ENCODE results near the gene LCN15.

Gene LCN15

GRCh38 chr9:136733611-136734010 lies 30.7 kb downstream of the LCN15 start:
- Mint-ChIP-seq H3K36me3 (ENCODE audit: low read depth) (no peaks in the 10 kb centered on the region), H3K9me3 (no peaks in the 10 kb centered on the region), H3K27me3 (no peaks in the 10 kb centered on the region), H3K4me3 (no peak overlapping the region), H3K4me1 (ENCODE audit: low read depth) (peaks cover 29% of the 10 kb centered on the region), H3K27ac (no peak overlapping the region)

DNA sequence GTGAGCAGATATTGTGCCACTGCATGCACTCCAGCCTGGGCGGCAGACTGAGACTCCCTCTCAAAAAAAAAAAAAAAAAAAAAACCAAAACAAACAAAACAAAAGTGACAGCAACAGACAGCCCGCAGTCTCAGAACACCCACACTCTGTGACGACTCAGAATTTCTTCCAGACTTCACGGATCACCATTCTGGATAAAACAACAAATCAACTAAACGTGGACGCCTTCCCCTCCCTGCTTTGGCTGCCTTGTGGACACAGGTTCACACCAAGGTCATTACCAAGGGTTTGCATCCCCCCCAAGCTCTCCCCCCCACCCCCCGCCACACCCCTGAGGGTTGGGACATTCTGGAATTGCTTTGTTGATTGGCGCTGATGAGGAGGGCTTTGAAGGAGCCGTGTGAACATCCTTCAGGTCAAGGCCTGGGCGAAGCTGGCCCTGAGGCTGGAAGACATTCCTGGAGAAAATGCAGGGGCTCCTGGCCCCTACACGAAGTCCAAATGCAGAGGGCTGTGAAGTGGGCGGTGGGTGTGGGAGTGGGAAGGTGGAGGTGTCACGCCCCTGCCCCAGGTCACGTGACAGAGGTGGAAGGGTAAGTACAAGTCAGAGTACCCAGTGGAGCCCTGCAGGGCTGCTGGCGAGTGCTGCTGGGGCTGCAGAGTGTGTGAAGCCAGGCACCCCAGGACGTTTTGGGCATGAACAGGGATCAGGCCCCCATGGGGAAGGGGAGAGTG lies 31.7 kb downstream of the LCN15 start:
- no peak overlapping the region for H3K4me3 Mint-ChIP-seq
- H3K27ac Mint-ChIP-seq, result no peak overlapping the region
- no peaks in the 10 kb centered on the region for H3K9me3 Mint-ChIP-seq
- peaks cover under 1% of the 10 kb centered on the region for H3K36me3 Mint-ChIP-seq (ENCODE audit: low read depth)
- H3K27me3 Mint-ChIP-seq, result no peaks in the 10 kb centered on the region
- peaks cover 25% of the 10 kb centered on the region for H3K4me1 Mint-ChIP-seq (ENCODE audit: low read depth)

DNA sequence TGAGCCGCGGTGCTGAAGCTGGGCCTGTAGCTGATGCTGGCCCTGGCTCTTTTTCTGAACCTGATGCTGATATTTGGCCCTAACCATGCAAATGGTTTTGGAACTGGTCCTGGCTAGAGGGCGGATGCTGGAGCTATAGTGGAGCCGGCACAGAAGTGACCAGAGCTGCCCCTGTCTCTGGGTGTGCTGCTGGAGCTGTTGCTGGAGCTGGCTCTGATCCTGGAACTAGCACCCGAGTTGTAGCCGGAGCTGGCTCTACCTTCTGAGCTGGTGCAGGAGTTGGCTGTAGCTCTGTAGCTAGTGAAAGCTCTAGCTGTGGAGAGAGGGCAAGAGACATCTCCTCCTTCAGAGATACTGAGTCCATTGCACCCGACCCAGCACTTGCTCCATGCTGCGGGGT lies 34.4 kb downstream of the LCN15 start:
- Mint-ChIP-seq H3K27ac (no peak overlapping the region), H3K4me3 (peak overlapping the region; percentile 70), H3K27me3 (no peaks in the 10 kb centered on the region), H3K4me1 (ENCODE audit: low read depth) (peaks cover 41% of the 10 kb centered on the region), H3K36me3 (ENCODE audit: low read depth) (peaks cover 25% of the 10 kb centered on the region), H3K9me3 (no peaks in the 10 kb centered on the region)

DNA sequence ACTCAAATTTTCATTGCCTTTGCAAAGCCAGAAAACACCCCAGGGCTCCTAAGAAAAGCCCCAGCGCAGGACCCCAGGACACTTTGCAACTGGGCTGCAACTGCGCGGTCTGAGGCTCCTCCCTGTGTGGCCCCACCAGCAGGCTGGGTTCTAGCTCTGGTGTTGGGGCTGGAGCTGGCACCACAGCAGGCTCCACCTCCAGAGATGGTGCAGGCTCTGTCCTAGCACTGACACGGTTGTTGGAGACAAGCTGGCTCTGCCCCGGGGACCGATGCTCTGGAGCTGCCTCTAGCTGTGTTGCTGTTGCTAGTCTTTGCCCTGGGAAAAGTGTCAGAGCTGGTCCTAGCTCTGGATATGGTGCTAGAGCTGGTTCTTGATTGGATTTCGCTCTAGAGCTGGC lies 35.2 kb downstream of the LCN15 start:
- Mint-ChIP-seq H3K4me1 (ENCODE audit: low read depth) (peaks cover 47% of the 10 kb centered on the region), H3K27ac (no peak overlapping the region)

DNA sequence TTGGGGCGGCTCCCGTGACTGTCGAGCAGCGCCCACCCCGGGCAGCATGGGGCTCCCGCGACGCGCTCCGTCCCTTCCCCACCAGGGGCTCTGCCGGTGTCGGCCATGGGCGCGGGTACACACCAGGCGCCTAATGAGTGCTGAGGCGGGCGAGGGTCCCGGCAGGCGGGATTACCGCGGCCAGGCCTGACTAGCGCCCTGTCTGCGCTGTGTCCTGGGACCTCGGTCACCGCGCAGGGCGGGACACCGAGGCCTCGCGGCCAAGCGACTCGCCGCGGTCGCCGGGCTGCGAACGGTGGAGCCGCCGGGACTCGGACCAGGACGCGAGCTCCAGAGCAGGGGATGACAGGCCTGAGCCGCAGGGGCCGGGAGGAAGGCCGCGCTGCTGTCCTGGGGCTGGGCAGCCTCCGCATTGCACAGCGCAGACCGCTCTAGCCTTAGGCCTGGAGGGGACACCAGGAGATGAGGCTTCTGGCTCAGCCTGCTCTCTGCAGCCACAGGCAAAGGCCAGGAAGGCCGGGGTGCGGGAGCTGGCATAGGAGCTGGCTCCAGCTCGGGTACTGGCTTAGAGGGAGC lies 35.7 kb downstream of the LCN15 start:
- H3K27ac Mint-ChIP-seq, result no peak overlapping the region
- peaks cover 37% of the 10 kb centered on the region for H3K36me3 Mint-ChIP-seq (ENCODE audit: low read depth)
- H3K4me1 Mint-ChIP-seq (ENCODE audit: low read depth), result peaks cover 50% of the 10 kb centered on the region

More for the DNA sequence above, 35.2 kb downstream of the LCN15 start:
- Mint-ChIP-seq H3K4me3 (peak overlapping the region; percentile 70), H3K27me3 (no peaks in the 10 kb centered on the region), H3K9me3 (no peaks in the 10 kb centered on the region), H3K36me3 (ENCODE audit: low read depth) (peaks cover 32% of the 10 kb centered on the region)

DNA sequence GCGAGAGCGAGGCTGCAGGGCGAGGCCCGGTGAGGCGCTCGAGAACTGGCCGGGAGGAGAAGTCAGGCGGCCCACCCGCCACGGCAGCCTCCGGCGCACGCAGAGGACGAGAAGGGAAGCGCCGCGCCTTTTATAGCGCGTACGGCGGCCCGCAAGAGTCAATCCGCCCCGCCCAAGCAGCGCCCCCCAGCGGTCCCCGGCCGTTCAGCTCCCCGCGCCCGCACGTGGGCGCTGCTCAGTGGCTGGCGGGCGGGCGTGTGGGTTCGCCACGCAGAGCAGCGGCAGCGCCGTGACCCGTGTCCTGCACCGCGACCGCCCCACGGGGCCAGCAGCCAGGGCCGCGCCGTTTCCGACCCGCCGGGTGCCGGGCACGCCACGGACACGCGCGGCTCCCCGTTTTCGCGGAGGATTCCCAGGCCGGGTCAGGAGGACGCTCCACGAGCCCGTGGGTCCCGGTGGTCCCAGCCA lies 36.2 kb downstream of the LCN15 start:
- Mint-ChIP-seq H3K9me3 (no peaks in the 10 kb centered on the region), H3K4me1 (ENCODE audit: low read depth) (peaks cover 51% of the 10 kb centered on the region), H3K27me3 (no peaks in the 10 kb centered on the region), H3K4me3 (peak overlapping the region; percentile 98), H3K36me3 (ENCODE audit: low read depth) (peaks cover 40% of the 10 kb centered on the region), H3K27ac (no peak overlapping the region)

More for the DNA sequence above, 35.7 kb downstream of the LCN15 start:
- no peaks in the 10 kb centered on the region for H3K27me3 Mint-ChIP-seq
- H3K9me3 Mint-ChIP-seq, result no peaks in the 10 kb centered on the region
- peak overlapping the region; percentile 70 for H3K4me3 Mint-ChIP-seq

- H3K4me1 Mint-ChIP-seq (ENCODE audit: low read depth), result peaks cover 40% of the 10 kb centered on the region
Observed at GRCh38 chr9:136726631-136727191, 37.6 kb downstream of the LCN15 start.

DNA sequence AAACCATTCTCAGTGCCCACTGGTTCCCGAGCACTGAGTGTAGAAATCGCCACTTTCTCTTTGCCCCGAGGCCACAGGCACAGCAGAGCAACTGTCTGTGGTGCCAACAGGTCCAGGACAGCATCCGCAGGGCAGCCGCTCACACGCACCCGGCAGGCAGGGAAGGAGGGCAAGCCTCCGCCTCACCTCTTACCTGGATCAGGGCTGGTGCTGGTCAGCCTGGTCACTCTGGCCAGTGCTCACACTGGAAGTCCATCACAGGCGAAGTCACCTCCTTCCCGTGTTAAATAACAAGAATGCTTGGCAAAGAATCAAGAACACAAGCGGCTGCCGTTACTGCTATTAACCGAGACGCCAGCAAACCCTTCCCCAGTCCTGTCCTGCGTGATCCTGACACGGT lies 38.2 kb downstream of the LCN15 start:
- H3K36me3 Mint-ChIP-seq (ENCODE audit: low read depth), result peaks cover 42% of the 10 kb centered on the region
- H3K9me3 Mint-ChIP-seq, result no peaks in the 10 kb centered on the region
- H3K27me3 Mint-ChIP-seq, result no peaks in the 10 kb centered on the region
- peaks cover 38% of the 10 kb centered on the region for H3K4me1 Mint-ChIP-seq (ENCODE audit: low read depth)
- peak overlapping the region; percentile 99 for H3K27ac Mint-ChIP-seq
- peak overlapping the region; percentile 98 for H3K4me3 Mint-ChIP-seq

More at GRCh38 chr9:136726631-136727191, 37.6 kb downstream of the LCN15 start:
- Mint-ChIP-seq H3K27me3 (no peaks in the 10 kb centered on the region), H3K4me3 (peak overlapping the region; percentile 98), H3K27ac (peak overlapping the region; percentile 99), H3K9me3 (no peaks in the 10 kb centered on the region), H3K36me3 (ENCODE audit: low read depth) (peaks cover 40% of the 10 kb centered on the region)

- Mint-ChIP-seq H3K36me3 (ENCODE audit: low read depth) (peaks cover 43% of the 10 kb centered on the region), H3K4me3 (peak overlapping the region; percentile 98), H3K9me3 (no peaks in the 10 kb centered on the region), H3K27ac (peak overlapping the region; percentile 83), H3K27me3 (no peaks in the 10 kb centered on the region), H3K4me1 (ENCODE audit: low read depth) (peaks cover 40% of the 10 kb centered on the region)
Observed at GRCh38 chr9:136725612-136726011, 38.7 kb downstream of the LCN15 start.

GRCh38 chr9:136724772-136725171 lies 39.5 kb downstream of the LCN15 start:
- peaks cover 39% of the 10 kb centered on the region for H3K4me1 Mint-ChIP-seq (ENCODE audit: low read depth)
- no peaks in the 10 kb centered on the region for H3K27me3 Mint-ChIP-seq
- no peaks in the 10 kb centered on the region for H3K9me3 Mint-ChIP-seq
- peak overlapping the region; percentile 98 for H3K4me3 Mint-ChIP-seq
- peak overlapping the region; percentile 81 for H3K27ac Mint-ChIP-seq
- H3K36me3 Mint-ChIP-seq (ENCODE audit: low read depth), result peaks cover 43% of the 10 kb centered on the region

DNA sequence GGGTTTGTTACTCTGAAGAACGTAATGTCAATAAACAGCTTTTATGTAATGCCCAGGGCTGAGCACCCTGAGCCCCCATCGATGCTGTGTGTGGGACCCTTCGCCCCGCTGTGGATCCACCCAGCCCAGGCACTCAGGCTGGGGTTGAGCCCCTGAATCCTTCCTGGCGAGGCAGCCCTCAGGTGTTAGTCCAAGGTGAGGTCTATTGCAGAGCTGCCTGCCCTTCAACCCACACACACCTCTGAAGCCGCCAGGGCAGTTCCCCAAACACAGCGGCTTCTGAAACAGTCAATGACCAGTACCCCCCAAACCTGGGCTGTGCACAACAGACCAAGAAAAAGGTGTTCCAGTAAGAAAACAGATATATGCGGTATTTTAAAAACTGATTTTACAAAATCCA lies 40.3 kb downstream of the LCN15 start:
- no peaks in the 10 kb centered on the region for H3K9me3 Mint-ChIP-seq
- H3K27ac Mint-ChIP-seq, result peak overlapping the region; percentile 81
- peak overlapping the region; percentile 98 for H3K4me3 Mint-ChIP-seq
- H3K4me1 Mint-ChIP-seq (ENCODE audit: low read depth), result peaks cover 33% of the 10 kb centered on the region
- H3K27me3 Mint-ChIP-seq, result no peaks in the 10 kb centered on the region
- H3K36me3 Mint-ChIP-seq (ENCODE audit: low read depth), result peaks cover 43% of the 10 kb centered on the region

DNA sequence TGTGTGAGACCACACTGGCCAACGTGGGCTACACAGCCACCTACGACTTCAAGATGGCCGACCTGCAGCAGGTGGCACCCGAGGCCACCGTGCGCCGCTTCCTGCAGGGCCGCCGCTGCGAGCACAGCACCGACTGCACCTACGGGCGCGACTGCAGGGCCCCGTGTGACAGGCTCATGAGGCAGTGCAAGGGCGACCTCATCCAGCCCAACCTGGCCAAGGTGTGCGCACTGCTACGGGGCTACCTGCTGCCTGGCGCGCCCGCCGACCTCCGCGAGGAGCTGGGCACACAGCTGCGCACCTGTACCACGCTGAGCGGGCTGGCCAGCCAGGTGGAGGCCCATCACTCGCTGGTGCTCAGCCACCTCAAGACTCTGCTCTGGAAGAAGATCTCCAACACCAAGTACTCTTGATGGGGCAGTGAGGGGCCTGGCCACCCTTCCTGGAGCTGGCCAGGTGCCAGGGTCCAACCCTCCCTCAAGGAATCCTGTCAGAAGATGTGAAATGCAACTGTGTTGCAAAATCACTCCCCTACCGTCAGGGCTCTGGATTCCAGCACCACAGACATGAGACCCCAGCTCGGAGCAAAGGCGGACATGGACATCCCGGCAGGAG lies 40.8 kb downstream of the LCN15 start:
- H3K9me3 Mint-ChIP-seq, result no peaks in the 10 kb centered on the region
- H3K4me3 Mint-ChIP-seq, result peak overlapping the region; percentile 98
- H3K27me3 Mint-ChIP-seq, result no peaks in the 10 kb centered on the region
- H3K4me1 Mint-ChIP-seq (ENCODE audit: low read depth), result peaks cover 33% of the 10 kb centered on the region
- H3K36me3 Mint-ChIP-seq (ENCODE audit: low read depth), result peaks cover 43% of the 10 kb centered on the region
- peak overlapping the region; percentile 21 for H3K27ac Mint-ChIP-seq

DNA sequence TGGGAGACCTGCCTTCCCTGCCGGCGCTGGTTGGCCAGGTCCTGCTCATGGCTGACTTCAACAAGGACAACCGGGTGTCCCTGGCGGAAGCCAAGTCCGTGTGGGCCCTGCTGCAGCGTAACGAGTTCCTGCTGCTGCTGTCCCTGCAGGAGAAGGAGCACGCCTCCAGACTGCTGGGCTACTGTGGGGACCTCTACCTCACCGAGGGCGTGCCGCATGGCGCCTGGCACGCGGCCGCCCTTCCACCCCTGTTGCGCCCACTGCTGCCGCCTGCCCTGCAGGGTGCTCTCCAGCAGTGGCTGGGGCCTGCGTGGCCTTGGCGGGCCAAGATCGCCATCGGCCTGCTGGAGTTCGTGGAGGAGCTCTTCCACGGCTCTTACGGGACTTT lies 41.4 kb downstream of the LCN15 start:
- H3K4me1 Mint-ChIP-seq (ENCODE audit: low read depth), result peaks cover 33% of the 10 kb centered on the region
- H3K27ac Mint-ChIP-seq, result no peak overlapping the region
- no peaks in the 10 kb centered on the region for H3K27me3 Mint-ChIP-seq
- H3K9me3 Mint-ChIP-seq, result no peaks in the 10 kb centered on the region
- peaks cover 43% of the 10 kb centered on the region for H3K36me3 Mint-ChIP-seq (ENCODE audit: low read depth)
- H3K4me3 Mint-ChIP-seq, result no peak overlapping the region

GRCh38 chr9:136722093-136722968 lies 42.0 kb downstream of the LCN15 start:
- H3K36me3 Mint-ChIP-seq (ENCODE audit: low read depth), result peaks cover 40% of the 10 kb centered on the region
- no peak overlapping the region for H3K27ac Mint-ChIP-seq
- no peaks in the 10 kb centered on the region for H3K9me3 Mint-ChIP-seq
- peaks cover 33% of the 10 kb centered on the region for H3K4me1 Mint-ChIP-seq (ENCODE audit: low read depth)
- H3K4me3 Mint-ChIP-seq, result no peak overlapping the region
- no peaks in the 10 kb centered on the region for H3K27me3 Mint-ChIP-seq

Measured in stimulated activated naive CD8-positive, alpha-beta T cell treated with anti-CD3 and anti-CD28 coated beads, Interleukin-15, Interleukin-2, amounts not matched to agents 100 ng/mL and 50 ng/mL, for 24 hours (primary cell).